Erythroblast (primary cell): ENCODE measurements around the gene CERS6.

Experiments used
- GATA1 ChIP-seq: IDR thresholded peaks from 2 replicates; pipeline ENCODE4 v1.6.1; 2011; ENCODE audit warnings: low read depth, mild to moderate bottlenecking, control low read depth, low read length, moderate library complexity
- POLR2A ChIP-seq: IDR thresholded peaks from 2 replicates; pipeline ENCODE4 v1.6.1; 2011; ENCODE audit warnings: mild to moderate bottlenecking, low read length

DNA sequence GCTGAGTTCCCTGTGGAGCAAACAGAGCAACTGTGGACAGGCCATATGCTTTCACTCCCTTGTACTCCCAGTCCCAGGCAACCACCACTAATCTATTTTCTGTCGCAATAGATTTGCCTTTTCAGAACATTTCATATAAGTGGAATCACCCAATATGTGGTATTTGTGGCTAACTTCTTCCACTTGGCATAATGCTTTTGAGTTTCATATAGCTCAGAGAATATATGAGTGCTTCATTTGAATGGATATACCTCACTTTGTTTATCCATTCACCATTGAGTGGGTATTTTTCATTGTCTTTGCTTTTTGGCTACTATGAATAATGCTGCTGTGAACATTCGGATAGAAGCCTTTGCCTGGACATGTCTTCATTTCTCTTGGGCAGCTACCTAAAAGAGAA, 151.9 kb downstream of the CERS6 start:
- TF ChIP-seq POLR2A (no peak), GATA1 (no peak)
